ENCODE measurements around the gene DHX34.
A peak's percentile ranks its signal among the peaks of the same experiment; 100 is the strongest.
"Not testable (repeated sequence)": the region's sequence is repeated elsewhere in the genome, so short reads cannot be mapped to it uniquely, and the experiment has no call there.

DHX34 gene

GRCh38 chr19:47348819-47349795, at the start of gene DHX34:
Gene DHX34 (plus strand): TSS chr19:47349315. CDS start chr19:47353031, 3,716 bp downstream.
- DNase-seq, result peak; percentile 99
- peak; percentile 98 for ATAC-seq

- ATAC-seq, result not testable (repeated sequence)
These were observed 48.2 kb upstream of the DHX34 start for GRCh38 chr19:47300867-47301266.

GRCh38 chr19:47302249-47302648, 46.9 kb upstream of the DHX34 start:
- no peak for ATAC-seq
- no peak for DNase-seq

More at GRCh38 chr19:47300867-47301266, 48.2 kb upstream of the DHX34 start:
- DNase-seq, result not testable (repeated sequence)

- DNase-seq, result no peak
- no peak for ATAC-seq
These were observed 45.1 kb upstream of the DHX34 start for GRCh38 chr19:47303966-47304365.

- peak; percentile 32 for ATAC-seq
- DNase-seq, result peak; percentile 72
These were observed 43.8 kb upstream of the DHX34 start for GRCh38 chr19:47305309-47305751.

- DNase-seq (no peak), ATAC-seq (no peak)
These were observed 42.8 kb upstream of the DHX34 start for GRCh38 chr19:47306303-47306702.

- no peak for ATAC-seq
- no peak for DNase-seq
These were observed 40.1 kb upstream of the DHX34 start for GRCh38 chr19:47309038-47309437.

GRCh38 chr19:47309608-47310007, 39.5 kb upstream of the DHX34 start, which contains the start of gene C5AR1:
Gene C5AR1 (plus strand): TSS chr19:47309861. CDS start chr19:47309896, 35 bp downstream.
- DNase-seq (no peak), ATAC-seq (no peak)

- DNase-seq (no peak), ATAC-seq (no peak)
These were observed 38.8 kb upstream of the DHX34 start for GRCh38 chr19:47310323-47310722.

- DNase-seq, result no peak
These were observed 38.3 kb upstream of the DHX34 start for GRCh38 chr19:47310819-47311218.

GRCh38 chr19:47312366-47313006, 36.6 kb upstream of the DHX34 start:
- no peak for DNase-seq
- ATAC-seq, result no peak

More at GRCh38 chr19:47310819-47311218, 38.3 kb upstream of the DHX34 start:
- no peak for ATAC-seq

- DNase-seq (no peak), ATAC-seq (no peak)
These were observed 35.3 kb upstream of the DHX34 start for GRCh38 chr19:47313754-47314295.

GRCh38 chr19:47315125-47315821, 33.8 kb upstream of the DHX34 start:
- DNase-seq (peak; percentile 30), ATAC-seq (peak; percentile 86)

- ATAC-seq (no peak), DNase-seq (no peak)
These were observed 32.6 kb upstream of the DHX34 start for GRCh38 chr19:47316513-47316912.

GRCh38 chr19:47319923-47320871, 28.9 kb upstream of the DHX34 start:
- ATAC-seq, result no peak
- DNase-seq, result no peak

- no peak for ATAC-seq
- DNase-seq, result no peak
These were observed 27.5 kb upstream of the DHX34 start for GRCh38 chr19:47321630-47322029.

- ATAC-seq (no peak), DNase-seq (no peak)
These were observed 27.1 kb upstream of the DHX34 start for GRCh38 chr19:47322058-47322457.

- no peak for DNase-seq
- ATAC-seq, result no peak
These were observed 25.7 kb upstream of the DHX34 start for GRCh38 chr19:47323409-47323808.

GRCh38 chr19:47323872-47324271, 25.2 kb upstream of the DHX34 start:
- no peak for DNase-seq
- ATAC-seq, result no peak

GRCh38 chr19:47324502-47324901, 24.6 kb upstream of the DHX34 start:
- ATAC-seq, result no peak

GRCh38 chr19:47330466-47330869, 18.6 kb upstream of the DHX34 start:
- ATAC-seq, result no peak
- no peak for DNase-seq

More at GRCh38 chr19:47324502-47324901, 24.6 kb upstream of the DHX34 start:
- no peak for DNase-seq
